MV-4-11 (cell line): ENCODE results near the gene CRYZL1.
"Not testable (repeated sequence)": the region's sequence is repeated elsewhere in the genome, so short reads cannot be mapped to it uniquely, and the experiment has no call there.

Experiments
- DNase-seq: peaks from one replicate; lab custom pipeline; 2025; lab: John Stamatoyannopoulos, UW

CRYZL1 gene

GRCh38 chr21:33641352-33642026 is at the start of gene CRYZL1:
TSS of gene CRYZL1 (minus strand) at chr21:33641741. CDS start at chr21:33631551, 10,190 bp downstream.
- DNase-seq = peak; percentile 100

- no peak for DNase-seq
Observed at GRCh38 chr21:33690874-33691273, 49.3 kb upstream of the CRYZL1 start.

GRCh38 chr21:33688353-33688752 is 46.8 kb upstream of the CRYZL1 start:
- DNase-seq = no peak

GRCh38 chr21:33687634-33688033 is 46.1 kb upstream of the CRYZL1 start:
- DNase-seq = no peak

- peak; percentile 74 for DNase-seq
Observed at GRCh38 chr21:33686386-33686785, 44.8 kb upstream of the CRYZL1 start.

GRCh38 chr21:33685613-33686197 is 44.2 kb upstream of the CRYZL1 start:
- DNase-seq = no peak

- DNase-seq = no peak
Observed at GRCh38 chr21:33684923-33685560, 43.5 kb upstream of the CRYZL1 start.

- DNase-seq = no peak
Observed at GRCh38 chr21:33684068-33684467, 42.5 kb upstream of the CRYZL1 start.

- peak; percentile 9 for DNase-seq
Observed at GRCh38 chr21:33682992-33683627, 41.6 kb upstream of the CRYZL1 start.

GRCh38 chr21:33680870-33681269 is 39.3 kb upstream of the CRYZL1 start:
- no peak for DNase-seq

- DNase-seq = no peak
Observed at GRCh38 chr21:33677450-33677849, 35.9 kb upstream of the CRYZL1 start.

- not testable (repeated sequence) for DNase-seq
Observed at GRCh38 chr21:33676666-33677065, 35.1 kb upstream of the CRYZL1 start.

GRCh38 chr21:33674226-33674625 is 32.7 kb upstream of the CRYZL1 start:
- DNase-seq = no peak

- DNase-seq = no peak
Observed at GRCh38 chr21:33673473-33673872, 31.9 kb upstream of the CRYZL1 start.

GRCh38 chr21:33670076-33670978 is 28.8 kb upstream of the CRYZL1 start:
- DNase-seq = no peak

- no peak for DNase-seq
Observed at GRCh38 chr21:33668620-33669019, 27.1 kb upstream of the CRYZL1 start.

GRCh38 chr21:33668180-33668579 is 26.6 kb upstream of the CRYZL1 start:
- no peak for DNase-seq

- no peak for DNase-seq
Observed at GRCh38 chr21:33667636-33668035, 26.1 kb upstream of the CRYZL1 start.

GRCh38 chr21:33666153-33666552 is 24.6 kb upstream of the CRYZL1 start:
- no peak for DNase-seq

- DNase-seq = no peak
Observed at GRCh38 chr21:33664135-33664534, 22.6 kb upstream of the CRYZL1 start.

- DNase-seq = no peak
Observed at GRCh38 chr21:33663241-33663640, 21.7 kb upstream of the CRYZL1 start.

- DNase-seq = no peak
Observed at GRCh38 chr21:33662046-33662445, 20.5 kb upstream of the CRYZL1 start.
